GM18909 (cell line): ENCODE data around the gene ALG3.

Experiments used
- ATAC-seq: cut with Tn5 transposase; IDR thresholded peaks from one replicate; pipeline ENCODE4 v1.9.1; 2021; ENCODE audit warnings: mild to moderate bottlenecking; ENCODE audit not compliant: unreplicated experiment, poor library complexity

ALG3 gene

DNA sequence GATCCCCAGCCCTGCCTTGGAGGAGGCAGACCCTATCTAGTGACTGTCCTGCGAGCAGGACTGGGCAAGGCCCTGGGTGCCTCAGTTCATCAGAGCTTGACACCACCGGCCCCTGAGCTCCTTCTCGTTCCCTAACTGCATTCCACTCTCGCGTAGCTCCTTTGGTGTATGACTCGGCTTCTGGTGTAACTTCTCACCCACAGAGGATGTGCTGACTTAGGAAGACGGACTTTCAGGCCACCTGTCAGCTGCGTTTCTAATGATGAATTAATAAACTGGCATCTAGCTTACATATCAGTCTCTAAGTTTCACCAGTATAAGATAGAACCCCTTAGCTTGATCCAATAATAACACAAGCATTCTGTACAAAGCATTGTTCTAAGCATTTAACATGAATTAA, 45.2 kb downstream of the ALG3 start:
- ATAC-seq: no peak

DNA sequence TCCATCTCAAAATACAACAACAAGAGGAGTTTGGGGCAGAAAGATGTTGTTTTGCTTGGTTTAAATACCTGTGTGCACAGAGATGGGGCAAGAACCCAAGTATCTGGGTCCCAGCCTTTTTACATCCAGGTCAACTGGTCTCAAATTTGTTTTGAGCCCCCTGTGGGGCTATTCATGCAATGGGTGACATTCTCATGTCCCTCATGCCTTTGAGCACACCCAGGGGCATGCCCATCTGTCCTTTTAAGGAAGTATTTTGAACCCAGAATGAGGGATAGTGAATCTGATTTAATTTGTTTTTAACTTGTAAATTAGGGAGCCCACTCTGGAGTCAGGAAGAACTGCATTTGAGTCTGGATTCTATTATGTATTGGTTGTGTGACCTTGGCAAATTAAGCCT, 47.9 kb downstream of the ALG3 start:
- ATAC-seq: no peak

DNA sequence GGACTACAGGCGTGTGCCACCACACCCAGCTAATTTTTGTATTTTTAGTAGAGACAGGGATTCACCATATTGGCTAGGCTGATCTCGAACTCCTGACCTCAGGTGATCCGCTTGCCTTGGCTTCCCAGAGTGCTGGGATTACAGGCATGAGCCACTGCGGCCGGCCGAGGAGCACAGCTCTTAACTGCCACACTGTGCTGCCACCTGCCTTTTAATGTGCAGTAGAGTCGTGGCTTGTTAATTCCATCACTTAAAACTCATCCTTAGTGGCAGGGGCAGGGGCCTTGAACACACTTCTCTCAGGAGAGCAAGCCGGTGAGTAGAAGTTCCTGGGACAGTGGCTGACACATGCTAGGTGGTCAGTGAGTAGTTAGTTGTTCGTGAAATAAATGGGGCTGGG, 50.3 kb downstream of the ALG3 start:
- no peak for ATAC-seq

DNA sequence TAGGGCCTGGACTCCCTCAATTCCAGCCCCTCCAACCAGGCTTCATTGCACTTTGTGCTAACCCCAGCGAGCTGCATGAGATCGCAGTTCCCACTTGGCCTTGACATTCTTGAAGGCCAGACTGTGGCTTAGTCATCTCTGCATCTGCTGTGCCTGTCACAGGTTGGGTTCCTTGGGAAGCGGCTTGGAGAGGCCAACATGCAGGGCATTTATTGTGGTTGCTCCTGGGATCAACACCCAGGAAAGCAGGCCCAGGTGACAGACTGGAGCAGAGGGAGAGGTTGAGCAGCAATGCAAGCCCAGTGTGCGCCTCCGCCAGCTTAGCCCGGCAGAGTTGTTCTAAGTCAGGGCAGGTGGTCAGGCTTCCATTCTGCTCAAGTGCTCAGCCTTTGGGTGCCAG, 52.2 kb downstream of the ALG3 start:
- ATAC-seq: no peak

- no peak for ATAC-seq
Observed at GRCh38 chr3:184193991-184194539, 54.7 kb downstream of the ALG3 start.

DNA sequence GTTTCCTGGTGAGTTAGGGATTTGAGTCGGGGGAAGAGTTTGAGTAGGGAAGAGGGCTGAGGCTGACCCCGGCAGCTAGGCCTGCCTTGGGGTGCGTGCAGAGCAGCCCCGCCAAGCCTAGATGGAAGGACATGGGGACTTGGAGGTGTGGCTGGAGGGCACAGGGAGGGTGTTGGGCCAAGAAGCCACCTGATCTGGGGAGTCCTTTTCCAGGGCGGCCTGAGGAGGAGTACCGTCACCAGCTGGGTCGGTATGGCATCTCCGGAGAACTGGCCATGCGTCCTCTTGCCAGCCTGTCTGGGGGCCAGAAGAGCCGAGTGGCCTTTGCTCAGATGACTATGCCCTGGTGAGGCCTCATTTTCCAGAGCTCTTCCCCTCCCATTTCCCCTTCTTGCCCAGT, 55.9 kb downstream of the ALG3 start:
- no peak for ATAC-seq
